KMS-11 (cell line): ENCODE data around the gene WFDC12.

ENCODE experiments used
- H2AFZ ChIP-seq: fragments of 200-600 bp; sonication (generic); 2 replicates; pipeline ENCODE4 v1.6.1; 2016; ENCODE audit warnings: antibody characterized with exemption, mixed run types, low read depth
- H3K27ac ChIP-seq: fragments of 200-600 bp; sonication (generic); 2 replicates; pipeline ENCODE4 v1.6.1; 2016; ENCODE audit warnings: mild to moderate bottlenecking, mixed run types
- H3K27me3 ChIP-seq: fragments of 200-600 bp; sonication (generic); 2 replicates; pipeline ENCODE4 v1.6.1; 2017; ENCODE audit warnings: mild to moderate bottlenecking, low read depth, mixed run types, moderate library complexity; ENCODE audit not compliant: insufficient read depth
- H3K36me3 ChIP-seq: fragments of 200-600 bp; sonication (generic); 2 replicates; pipeline ENCODE4 v1.6.1; 2017; ENCODE audit warnings: mild to moderate bottlenecking, mixed run types; ENCODE audit not compliant: insufficient read depth
- H3K4me1 ChIP-seq: fragments of 200-600 bp; sonication (generic); 2 replicates; pipeline ENCODE4 v1.6.1; 2016; ENCODE audit warnings: mild to moderate bottlenecking, low read depth, mixed run types; ENCODE audit not compliant: poor library complexity, severe bottlenecking
- H3K4me2 ChIP-seq: fragments of 200-600 bp; sonication (generic); 2 replicates; pipeline ENCODE4 v1.7.0; 2016; ENCODE audit warnings: mild to moderate bottlenecking, mixed run types
- H3K4me3 ChIP-seq: fragments of 200-600 bp; sonication (generic); IDR thresholded peaks from 2 replicates; pipeline ENCODE4 v1.6.1; 2017; ENCODE audit warnings: low read depth, low read length, mixed read lengths; ENCODE audit not compliant: insufficient read depth
- H3K79me2 ChIP-seq: fragments of 200-600 bp; sonication (generic); 2 replicates; pipeline ENCODE4 v1.6.1; 2016; ENCODE audit warnings: low read depth, mixed run types; ENCODE audit not compliant: insufficient read depth
- H3K9ac ChIP-seq: fragments of 200-600 bp; sonication (generic); 2 replicates; pipeline ENCODE4 v1.6.1; 2016; ENCODE audit warnings: mild to moderate bottlenecking, mixed run types
- H4K20me1 ChIP-seq: fragments of 200-600 bp; sonication (generic); 2 replicates; pipeline ENCODE4 v1.6.1; 2016; ENCODE audit warnings: mild to moderate bottlenecking, mixed run types; ENCODE audit not compliant: insufficient read depth
- TF ChIP-seq, protein P1 (sequence below): fragments of 200-600 bp; sonication (generic); conservative IDR thresholded peaks from 2 replicates; pipeline ENCODE4 v1.6.1; 2017; ENCODE audit warnings: low read depth, mild to moderate bottlenecking, antibody characterized with exemption, low read length, moderate library complexity, mixed read lengths

WFDC12 gene

GRCh38 chr20:45091366-45091765 is 32.9 kb downstream of the WFDC12 start:
- H3K27me3 ChIP-seq: no peaks in the 10 kb centered on the region
- TF ChIP-seq, protein P1, sequence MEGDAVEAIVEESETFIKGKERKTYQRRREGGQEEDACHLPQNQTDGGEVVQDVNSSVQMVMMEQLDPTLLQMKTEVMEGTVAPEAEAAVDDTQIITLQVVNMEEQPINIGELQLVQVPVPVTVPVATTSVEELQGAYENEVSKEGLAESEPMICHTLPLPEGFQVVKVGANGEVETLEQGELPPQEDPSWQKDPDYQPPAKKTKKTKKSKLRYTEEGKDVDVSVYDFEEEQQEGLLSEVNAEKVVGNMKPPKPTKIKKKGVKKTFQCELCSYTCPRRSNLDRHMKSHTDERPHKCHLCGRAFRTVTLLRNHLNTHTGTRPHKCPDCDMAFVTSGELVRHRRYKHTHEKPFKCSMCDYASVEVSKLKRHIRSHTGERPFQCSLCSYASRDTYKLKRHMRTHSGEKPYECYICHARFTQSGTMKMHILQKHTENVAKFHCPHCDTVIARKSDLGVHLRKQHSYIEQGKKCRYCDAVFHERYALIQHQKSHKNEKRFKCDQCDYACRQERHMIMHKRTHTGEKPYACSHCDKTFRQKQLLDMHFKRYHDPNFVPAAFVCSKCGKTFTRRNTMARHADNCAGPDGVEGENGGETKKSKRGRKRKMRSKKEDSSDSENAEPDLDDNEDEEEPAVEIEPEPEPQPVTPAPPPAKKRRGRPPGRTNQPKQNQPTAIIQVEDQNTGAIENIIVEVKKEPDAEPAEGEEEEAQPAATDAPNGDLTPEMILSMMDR: no peak
- no peaks in the 10 kb centered on the region for H3K79me2 ChIP-seq
- no peak overlapping the region for H3K9ac ChIP-seq
- no peak overlapping the region for H3K4me3 ChIP-seq
- H4K20me1 ChIP-seq: no peaks in the 10 kb centered on the region
- H2AFZ ChIP-seq: no peak overlapping the region
- no peak overlapping the region for H3K27ac ChIP-seq
- no peaks in the 10 kb centered on the region for H3K36me3 ChIP-seq
- peaks cover 13% of the 10 kb centered on the region for H3K4me1 ChIP-seq
- H3K4me2 ChIP-seq: no peak overlapping the region

GRCh38 chr20:45090481-45090880 is 33.8 kb downstream of the WFDC12 start:
- H2AFZ ChIP-seq: no peak overlapping the region
- TF ChIP-seq, protein P1: no peak
- H3K27me3 ChIP-seq: no peaks in the 10 kb centered on the region
- no peaks in the 10 kb centered on the region for H4K20me1 ChIP-seq
- no peak overlapping the region for H3K9ac ChIP-seq
- no peaks in the 10 kb centered on the region for H3K79me2 ChIP-seq
- H3K27ac ChIP-seq: no peak overlapping the region
- no peaks in the 10 kb centered on the region for H3K36me3 ChIP-seq
- H3K4me1 ChIP-seq: peaks cover 7% of the 10 kb centered on the region
- no peak overlapping the region for H3K4me3 ChIP-seq
- no peak overlapping the region for H3K4me2 ChIP-seq

- Histone ChIP-seq H3K27ac (no peak overlapping the region), H3K4me1 (no peaks in the 10 kb centered on the region), H3K9ac (no peak overlapping the region), H4K20me1 (no peaks in the 10 kb centered on the region), H3K36me3 (no peaks in the 10 kb centered on the region), H3K79me2 (no peaks in the 10 kb centered on the region), H3K4me3 (no peak overlapping the region), H3K4me2 (no peak overlapping the region), H2AFZ (no peak overlapping the region), H3K27me3 (no peaks in the 10 kb centered on the region)
- TF ChIP-seq, protein P1: no peak
Observed at GRCh38 chr20:45088247-45088646, 36.0 kb downstream of the WFDC12 start.

DNA sequence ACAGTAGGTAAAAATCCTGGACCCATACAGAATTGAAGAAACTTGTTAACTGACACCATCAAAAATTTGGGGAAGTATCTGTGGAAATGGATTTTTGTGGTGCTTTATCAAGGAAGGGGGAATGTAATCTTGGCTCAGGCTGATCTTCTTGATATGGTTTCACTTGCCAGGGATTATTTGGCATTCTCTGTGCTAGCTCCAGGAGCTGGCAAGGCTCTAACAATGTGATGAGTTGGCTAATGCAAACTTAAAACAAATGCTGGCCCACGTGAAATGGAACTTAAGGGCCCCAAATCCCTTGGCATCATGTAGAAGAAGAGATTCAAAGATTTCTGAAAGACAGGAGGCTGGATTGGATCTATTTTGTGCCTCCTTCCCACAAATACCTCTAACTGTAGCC is 36.5 kb downstream of the WFDC12 start:
- no peak overlapping the region for H3K4me3 ChIP-seq
- no peaks in the 10 kb centered on the region for H4K20me1 ChIP-seq
- no peaks in the 10 kb centered on the region for H3K27me3 ChIP-seq
- no peaks in the 10 kb centered on the region for H3K36me3 ChIP-seq
- no peak overlapping the region for H3K4me2 ChIP-seq
- no peak overlapping the region for H2AFZ ChIP-seq
- TF ChIP-seq, protein P1: no peak
- H3K9ac ChIP-seq: no peak overlapping the region
- H3K79me2 ChIP-seq: no peaks in the 10 kb centered on the region
- H3K4me1 ChIP-seq: no peaks in the 10 kb centered on the region
- no peak overlapping the region for H3K27ac ChIP-seq
